Measurements from ENCODE around the gene OR1E1.
A peak's percentile ranks its signal among the peaks of the same experiment; 100 is the strongest.
"Not testable (repeated sequence)": the region's sequence is repeated elsewhere in the genome, so short reads cannot be mapped to it uniquely, and the experiment has no call there.

OR1E1 gene

GRCh38 chr17:3398310-3398709, at the start of gene OR1E1:
Gene OR1E1 (minus strand): TSS chr17:3398410. CDS start chr17:3398410, 0 bp downstream.
- no peak for DNase-seq

GRCh38 chr17:3447625-3448024, 49.4 kb upstream of the OR1E1 start:
- DNase-seq = no peak

- DNase-seq = no peak
Measured at GRCh38 chr17:3440451-3440850, 42.2 kb upstream of the OR1E1 start.

- no peak for DNase-seq
Measured at GRCh38 chr17:3438368-3438767, 40.2 kb upstream of the OR1E1 start.

GRCh38 chr17:3433741-3434140, 35.5 kb upstream of the OR1E1 start, which contains the start of gene OR1E2:
Gene OR1E2 (minus strand): TSS chr17:3433841. CDS start chr17:3433841, 0 bp downstream.
- no peak for DNase-seq

GRCh38 chr17:3433215-3433614, 35.0 kb upstream of the OR1E1 start:
- DNase-seq = peak in 4 of 56 donors; percentile 0 to 13 (median 4)

- no peak for DNase-seq
Measured at GRCh38 chr17:3418222-3418621, 20.0 kb upstream of the OR1E1 start.

GRCh38 chr17:3415610-3416009, 17.4 kb upstream of the OR1E1 start:
- no peak for DNase-seq

GRCh38 chr17:3412216-3412615, 14.0 kb upstream of the OR1E1 start:
- DNase-seq = not testable (repeated sequence)

GRCh38 chr17:3411070-3411469, 12.9 kb upstream of the OR1E1 start, which contains the start of gene OR3A3:
Gene OR3A3 (plus strand): TSS chr17:3411370.
- no peak for DNase-seq

GRCh38 chr17:3403856-3404255, 5.6 kb upstream of the OR1E1 start:
- not testable (repeated sequence) for DNase-seq

- no peak for DNase-seq
Measured at GRCh38 chr17:3401786-3402185, 3.6 kb upstream of the OR1E1 start.

GRCh38 chr17:3400055-3400454, 1.8 kb upstream of the OR1E1 start:
- no peak for DNase-seq

- not testable (repeated sequence) for DNase-seq
Measured at GRCh38 chr17:3397801-3398200, 409 bp downstream of the OR1E1 start.

- no peak for DNase-seq
Measured at GRCh38 chr17:3389791-3390190, 8.4 kb downstream of the OR1E1 start.

GRCh38 chr17:3385869-3386816, 12.1 kb downstream of the OR1E1 start, which contains the start of gene OR3A2:
Gene OR3A2 (minus strand): TSS chr17:3386308.
- peak in 3 of 56 donors; percentile 3 to 18 (median 14) for DNase-seq

GRCh38 chr17:3381957-3382356, 16.3 kb downstream of the OR1E1 start:
- no peak for DNase-seq

- no peak for DNase-seq
Measured at GRCh38 chr17:3378321-3378720, 19.9 kb downstream of the OR1E1 start.

GRCh38 chr17:3371167-3371566, 27.0 kb downstream of the OR1E1 start:
- DNase-seq = not testable (repeated sequence)

Data from nucleus accumbens (tissue), 56 donors.